ENCODE data around the gene HOXD13.

HOXD13 gene

DNA sequence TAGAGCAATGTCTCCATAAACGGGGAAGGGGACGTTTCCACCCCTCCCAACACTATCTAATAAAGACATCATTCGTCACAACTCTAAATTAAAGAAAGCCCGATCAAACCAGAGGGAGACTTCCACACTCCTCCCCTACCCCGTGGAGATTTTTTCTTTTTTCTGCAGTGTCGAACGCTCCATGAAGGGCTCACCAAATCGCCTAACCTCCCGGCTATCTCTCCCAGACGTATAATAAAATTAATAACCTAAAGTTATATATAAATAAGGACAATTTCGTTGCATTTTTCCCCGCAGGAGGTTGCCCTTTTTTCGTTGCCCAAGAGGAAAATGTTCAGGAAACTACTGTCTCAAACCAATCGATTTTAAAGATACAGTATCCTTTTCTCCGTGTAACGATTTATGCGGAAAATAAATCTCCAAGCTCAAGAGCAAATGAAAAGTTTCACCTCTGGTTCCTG is 11.1 kb upstream of the HOXD13 start:
- DNase-seq: no peak

DNA sequence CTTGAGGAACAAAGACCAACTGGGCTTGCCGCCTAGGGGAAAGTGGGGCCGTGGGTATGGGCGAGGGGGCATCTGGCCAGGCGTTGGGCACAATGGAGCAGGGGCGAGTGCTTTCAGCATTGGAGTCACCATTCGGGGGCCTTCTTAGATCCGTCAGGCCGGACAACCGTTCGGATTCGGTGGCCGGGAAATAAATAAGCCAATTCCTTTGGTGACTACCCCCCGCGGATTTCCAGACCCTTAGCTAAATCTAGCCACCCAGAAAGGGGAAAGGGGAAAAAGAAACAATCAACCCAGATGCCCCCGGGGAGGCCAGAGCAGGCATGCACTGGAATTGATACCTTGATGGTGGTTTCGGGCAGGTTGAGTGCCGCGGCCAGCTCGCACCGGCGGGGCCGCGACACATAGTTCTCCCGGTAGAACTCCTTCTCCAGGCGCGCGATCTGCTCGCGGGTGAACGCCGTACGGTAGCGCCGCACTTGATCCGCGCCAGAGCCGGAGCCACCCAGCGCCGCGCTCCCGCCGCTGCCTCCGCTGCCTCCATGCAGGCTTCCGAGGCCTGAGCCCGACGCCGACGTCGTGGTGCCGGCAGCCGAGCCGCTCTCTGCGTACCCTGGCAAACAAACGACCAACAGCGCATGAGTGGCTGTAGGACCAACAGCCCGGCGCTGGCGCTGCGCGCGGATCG is 10.5 kb upstream of the HOXD13 start:
- DNase-seq: no peak

DNA sequence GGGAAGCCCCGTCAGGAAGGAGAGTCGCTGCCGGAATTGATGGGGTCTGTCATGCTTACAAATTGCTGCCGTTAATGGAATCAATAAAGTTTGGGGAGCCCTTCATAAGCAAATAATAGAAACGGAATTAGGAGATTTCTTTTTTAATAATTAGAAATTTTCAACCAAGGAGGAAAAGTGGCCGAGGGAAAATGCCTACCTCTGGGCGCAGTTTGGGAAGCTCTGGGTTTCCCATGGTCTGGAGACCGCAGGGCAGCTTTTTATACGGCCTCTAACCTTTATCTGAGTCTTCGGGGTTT is 10.0 kb upstream of the HOXD13 start:
- no peak for DNase-seq

DNA sequence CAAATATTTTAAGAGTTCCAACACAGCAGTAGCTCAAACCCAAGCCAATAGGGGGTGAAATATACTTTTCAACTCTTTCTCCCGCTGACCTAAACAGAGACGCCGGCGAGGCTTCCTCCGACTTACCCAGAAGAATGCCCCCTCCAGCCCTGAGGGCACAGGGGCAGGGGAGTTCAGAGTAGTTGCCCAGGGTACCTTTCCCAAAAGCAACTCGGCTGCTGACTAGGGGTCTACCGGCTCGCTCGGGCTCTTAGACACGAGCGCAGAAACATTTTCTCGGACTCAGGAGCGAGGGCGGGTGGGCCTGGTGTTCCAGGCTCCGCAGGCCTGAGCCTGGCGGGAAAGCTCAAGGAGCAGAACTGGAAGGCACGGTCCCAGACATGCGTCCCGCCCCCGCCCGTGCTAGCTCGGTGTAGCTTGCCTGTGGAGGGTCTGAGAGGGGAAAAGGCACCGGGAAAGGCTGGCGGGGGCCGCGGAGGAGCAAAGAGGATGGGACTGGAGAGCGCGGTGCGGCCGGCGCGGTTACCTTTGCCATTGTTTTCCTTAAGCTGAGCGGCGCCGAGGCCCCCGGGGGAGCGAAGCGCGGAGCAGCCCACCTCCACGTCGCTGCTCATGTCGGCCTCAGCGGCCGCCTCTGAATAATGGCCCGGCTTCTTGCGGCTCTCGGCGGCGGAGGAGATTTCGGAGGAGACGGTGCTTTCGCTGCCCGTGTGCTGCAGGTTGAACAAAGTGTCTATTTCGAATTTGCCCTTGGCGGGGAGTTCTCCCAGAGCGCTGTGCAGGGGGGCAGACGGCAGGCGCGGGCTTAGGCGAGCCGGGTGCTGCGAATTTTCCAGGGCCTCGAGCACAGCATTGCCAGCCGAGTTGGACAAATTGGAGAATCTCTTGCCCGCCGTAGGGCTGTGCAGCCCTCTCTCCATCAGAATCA is 9.4 kb upstream of the HOXD13 start:
- no peak for DNase-seq

DNA sequence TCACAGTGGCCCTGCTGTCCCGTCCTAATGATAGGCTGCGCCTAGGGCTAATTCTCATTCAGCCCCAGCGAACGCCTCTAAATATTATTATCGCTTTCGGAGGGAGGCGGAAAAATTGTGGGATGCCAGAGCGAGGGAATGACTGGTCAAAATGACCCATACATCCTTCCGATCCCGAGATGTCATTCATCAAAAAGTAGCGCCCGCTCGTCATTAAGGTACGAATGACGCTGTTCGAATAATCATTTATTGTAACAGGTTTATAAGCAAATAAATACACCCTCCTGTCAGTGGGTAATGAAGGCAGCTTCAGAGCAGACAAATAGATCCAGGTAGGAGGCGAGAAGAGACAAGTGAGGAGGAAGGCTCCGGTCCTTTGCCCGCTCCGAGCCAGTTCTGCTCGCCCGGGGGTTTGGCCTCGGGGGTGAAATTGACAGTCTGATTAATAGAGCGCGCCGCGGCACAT is 8.7 kb upstream of the HOXD13 start, which contains the start of gene EVX2:
Gene EVX2, minus strand, starts transcription at position 167 of the 466 bp plus-strand sequence. CDS start 186 bp downstream, outside the sequence.
- DNase-seq: no peak

DNA sequence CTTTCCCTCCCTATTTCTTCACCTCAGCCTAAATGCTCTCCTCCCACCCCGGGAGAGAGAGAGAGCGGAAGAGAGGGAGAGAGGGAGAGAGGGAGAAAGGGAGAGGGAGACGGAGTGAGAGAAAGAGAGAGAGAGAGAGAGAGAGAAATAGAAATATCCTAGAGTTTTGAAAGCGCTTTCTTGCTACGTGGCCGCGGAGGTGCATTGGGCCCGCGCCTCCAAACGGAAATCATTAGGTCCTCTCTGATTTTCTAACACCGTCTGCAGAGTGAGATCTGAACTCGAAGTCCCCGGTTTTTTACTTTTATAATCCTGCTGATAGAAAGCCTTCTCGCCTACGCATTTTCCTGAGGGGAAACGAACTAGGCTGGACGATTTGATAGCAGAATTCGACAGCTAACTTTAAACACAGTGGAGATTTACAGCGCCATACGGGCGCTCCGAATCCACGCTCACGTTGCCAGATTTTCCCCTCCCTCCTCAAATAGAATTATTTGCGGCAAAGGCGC is 7.9 kb upstream of the HOXD13 start:
- DNase-seq: no peak

DNA sequence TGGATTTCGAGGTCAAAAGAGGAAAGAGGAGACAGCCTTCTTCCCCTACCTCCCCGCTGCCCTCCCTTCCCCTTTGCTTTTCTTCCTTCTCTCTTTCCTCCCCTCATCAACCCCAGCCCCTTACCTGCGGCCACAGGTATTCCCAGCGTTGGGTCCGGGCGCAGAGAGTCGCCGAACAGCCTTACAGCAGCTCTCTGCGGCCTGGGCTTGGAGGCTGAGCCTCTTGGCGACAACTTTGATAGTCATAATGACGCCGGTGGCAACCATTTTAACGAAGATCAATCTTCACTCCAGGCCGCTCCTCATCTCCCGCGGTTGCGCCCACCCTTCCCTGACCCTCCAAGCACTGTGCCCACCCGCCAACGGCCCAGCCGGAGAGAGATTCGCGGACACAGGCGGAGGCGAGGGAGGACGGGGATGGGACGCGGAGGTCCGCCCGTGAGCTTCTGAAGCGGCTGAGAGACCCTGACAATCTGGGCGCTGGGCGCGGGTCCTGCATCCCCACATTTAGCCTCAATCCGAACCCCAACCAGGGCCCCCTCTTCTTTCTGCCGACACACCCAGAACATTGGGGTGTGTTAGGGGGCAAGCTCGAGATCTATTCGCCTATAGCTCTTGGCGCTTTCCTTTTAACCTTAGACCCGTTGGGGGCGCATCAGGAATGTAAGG is 7.3 kb upstream of the HOXD13 start:
- DNase-seq: no peak

DNA sequence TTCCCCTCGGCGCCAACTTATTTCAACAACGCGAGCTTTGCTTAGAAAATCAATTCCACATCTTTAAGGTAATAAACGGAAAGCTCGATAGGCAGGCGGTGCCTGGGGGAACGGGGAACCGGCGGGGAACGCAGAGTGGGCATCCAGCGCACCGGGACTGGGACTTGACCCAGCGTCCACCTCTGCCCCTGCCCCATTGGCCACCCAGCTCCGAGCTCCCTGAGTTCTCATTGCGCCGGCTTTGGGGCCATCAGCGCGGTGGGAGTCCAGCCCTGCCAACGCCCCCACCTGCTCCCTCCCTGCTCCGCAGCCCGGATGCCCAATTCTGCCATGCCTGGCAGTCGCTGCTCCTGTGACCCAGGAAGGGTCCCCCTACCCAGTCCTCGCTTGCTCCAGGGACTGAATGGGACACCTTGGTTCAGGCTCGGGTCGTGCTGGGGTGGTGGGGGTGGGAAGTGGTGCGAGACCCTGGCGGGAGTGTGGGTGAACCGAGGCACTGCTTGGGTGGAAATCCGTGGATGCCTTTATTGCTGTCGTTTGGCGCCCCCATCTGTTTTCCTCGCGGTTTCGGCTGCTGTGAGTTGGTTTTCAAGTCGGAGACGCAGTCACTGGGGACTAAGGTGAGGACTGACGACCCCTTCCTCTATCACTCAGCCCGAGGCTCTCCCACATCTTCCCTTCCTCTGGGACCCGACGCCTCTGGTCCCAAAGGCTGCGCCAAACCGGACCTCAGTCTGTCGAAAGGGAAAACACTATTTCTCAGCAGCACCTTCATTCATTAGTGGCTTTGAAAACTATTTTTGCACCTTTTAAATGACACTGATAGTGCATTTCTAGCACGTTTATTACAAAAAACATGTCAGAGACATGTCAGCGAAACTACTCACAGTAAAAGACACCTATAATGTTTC is 6.4 kb upstream of the HOXD13 start:
- DNase-seq: peak; percentile 14 to 47

DNA sequence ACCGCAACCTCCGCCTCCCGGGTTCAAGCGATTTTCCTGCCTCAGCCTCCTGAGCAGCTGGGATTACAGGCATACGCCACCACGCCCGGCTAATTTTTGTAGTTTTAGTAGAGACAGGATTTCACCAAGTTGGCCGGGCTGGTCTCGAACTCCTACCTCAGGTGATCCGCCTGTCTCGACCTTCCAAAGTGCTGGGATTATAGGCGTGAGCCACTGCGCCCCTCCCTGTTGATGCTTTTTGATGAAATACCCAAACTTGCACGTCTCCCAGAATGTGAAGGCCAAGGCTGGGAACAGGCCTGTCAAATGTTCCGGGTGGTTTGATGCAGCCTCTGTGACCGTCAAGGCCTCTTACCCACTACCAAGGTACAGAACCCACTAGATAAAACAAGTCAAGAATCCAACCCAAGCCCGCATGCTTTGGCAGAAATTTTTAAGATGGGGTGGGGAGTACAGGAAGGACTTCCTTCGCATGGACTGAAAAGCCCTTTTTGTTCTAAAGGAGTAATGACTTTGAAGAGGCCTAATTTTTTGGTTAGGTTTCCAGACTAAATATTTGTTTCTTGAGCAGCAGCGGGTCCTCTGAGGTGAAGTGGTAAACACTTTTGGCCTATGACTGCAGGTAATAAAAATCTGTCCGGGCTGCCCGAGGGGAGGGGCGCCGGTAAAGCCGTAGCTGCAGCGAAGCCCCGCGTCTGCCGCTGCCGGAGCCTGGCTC is 5.0 kb upstream of the HOXD13 start:
- no peak for DNase-seq

DNA sequence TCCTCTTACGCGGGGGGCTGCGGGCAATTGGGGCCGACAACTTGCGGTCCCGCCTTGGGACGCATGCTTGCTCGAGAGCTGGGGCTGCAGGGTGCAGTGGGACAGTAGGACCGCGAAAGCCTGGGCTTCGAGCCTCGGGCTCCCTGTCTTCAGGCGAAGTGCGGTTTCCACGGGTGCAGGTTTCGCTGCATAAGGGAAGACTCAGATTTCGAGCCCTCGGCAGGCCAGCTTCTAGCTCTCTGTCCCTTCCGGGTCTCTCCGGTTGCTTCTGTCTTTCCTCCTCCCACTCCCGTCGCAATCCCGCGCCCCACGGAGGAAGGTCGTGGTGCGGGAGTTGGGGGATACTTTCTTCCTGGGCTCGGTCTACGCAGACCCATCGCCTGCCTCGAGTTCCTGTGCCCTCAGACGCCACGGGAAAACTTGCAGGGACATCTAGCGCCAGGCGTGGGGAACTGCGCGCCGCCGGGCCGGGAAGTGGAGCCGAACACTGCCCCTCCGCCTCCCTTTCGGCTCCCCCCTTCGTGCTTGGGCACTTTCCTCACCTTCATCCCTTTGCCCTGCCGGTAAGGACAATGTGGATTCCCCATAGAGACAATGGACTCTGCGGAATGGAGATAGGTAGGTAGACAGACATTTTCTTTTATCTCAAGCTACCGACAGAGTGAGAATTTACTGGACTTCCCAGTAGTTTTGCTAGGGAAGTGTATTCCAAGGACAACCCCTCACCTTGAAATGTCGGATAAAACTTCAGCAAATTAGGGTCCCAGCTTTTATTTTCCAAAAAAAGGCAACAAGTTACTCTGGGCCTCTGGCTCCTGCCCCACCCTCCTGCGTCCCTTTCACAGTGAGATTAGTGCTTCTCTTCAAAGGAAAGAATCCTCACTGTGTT is 4.2 kb upstream of the HOXD13 start:
- DNase-seq: peak; percentile 21 to 55

DNA sequence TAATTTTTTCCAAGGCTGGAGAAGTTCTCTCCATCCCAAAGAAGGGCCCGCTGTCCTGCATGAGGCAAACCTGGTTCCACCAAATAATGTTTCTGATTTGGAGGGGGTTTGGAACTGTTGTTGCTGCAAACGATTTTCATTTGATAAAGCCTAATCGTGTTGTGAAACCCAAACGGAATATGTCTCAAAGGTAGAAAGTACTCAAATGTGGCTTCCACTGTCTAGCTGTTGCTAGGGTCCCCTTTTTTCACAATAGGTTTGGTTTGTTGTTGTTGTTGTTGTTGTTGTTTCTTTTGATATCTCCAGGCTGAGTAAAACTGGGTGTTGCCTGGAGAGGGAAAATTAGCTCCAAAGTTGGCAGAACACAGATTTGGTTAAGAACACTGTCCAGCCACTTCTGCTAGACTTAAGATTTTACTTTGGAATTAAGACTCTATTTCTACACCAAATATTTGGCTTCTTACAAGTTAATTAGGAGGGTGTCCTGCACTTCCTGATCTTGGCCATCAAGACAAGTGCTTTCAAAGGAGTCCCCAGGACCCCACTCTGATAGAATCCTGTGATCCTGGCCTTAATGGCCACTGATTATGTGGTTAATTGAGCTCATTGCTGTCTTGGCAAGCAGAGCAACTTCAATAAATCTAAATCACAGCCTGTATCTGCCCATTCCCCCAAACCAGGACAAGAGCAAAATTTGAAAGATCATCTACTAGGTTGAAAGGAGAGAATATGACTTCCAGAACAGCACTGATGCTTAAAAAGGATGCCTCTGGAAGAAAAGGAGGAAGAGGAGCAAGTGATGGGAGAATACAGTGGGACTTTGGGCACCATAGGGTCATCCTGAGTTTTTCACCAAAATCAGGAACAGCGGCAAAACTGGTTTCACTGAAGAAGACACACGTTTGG is 3.3 kb upstream of the HOXD13 start:
- no peak for DNase-seq

DNA sequence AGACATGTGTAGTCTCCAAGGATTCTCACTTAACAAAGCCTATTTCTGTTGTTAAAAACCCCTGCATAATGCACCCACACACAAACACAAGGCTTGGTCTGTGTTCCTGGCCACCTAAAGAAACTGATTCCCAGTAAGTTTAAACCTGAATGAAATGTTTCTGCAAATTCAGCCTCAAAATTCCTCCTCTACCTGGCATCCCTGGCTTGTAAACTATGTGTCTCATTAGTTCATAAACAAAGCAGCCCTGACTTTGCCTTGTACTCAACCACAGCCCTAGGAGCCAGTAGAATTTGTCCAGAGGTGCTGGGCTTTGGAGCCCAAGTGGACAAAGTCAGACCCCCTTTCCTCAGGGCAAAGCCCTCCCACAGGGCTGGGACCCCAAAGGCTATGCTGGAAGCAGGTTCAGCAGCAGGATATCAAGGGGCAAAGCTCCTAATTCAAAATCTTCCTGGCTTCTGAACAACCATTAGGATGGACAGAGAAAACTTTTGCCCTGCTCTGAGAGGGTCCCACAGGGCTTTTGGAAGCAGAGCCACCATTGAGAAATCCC is 2.6 kb upstream of the HOXD13 start:
- no peak for DNase-seq

DNA sequence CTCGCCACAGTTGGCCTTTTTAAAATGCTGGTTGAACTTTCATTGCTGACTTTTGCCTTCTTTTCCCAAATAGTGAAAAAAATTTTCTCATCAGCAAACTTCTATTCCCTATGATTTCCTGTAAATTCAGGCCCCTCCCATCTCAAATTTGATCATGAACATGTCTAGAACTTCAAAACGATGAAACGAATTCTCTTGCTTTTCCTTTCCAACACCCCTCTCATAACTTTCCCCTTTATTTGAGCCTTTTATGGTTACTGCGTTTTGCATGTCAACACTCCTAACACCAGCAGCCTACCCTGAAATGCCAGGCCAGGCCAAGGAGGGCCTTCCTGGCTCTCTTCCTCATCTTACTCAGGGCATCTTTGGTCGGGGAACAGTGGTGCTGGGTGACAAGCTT is 1.7 kb upstream of the HOXD13 start:
- DNase-seq: no peak

DNA sequence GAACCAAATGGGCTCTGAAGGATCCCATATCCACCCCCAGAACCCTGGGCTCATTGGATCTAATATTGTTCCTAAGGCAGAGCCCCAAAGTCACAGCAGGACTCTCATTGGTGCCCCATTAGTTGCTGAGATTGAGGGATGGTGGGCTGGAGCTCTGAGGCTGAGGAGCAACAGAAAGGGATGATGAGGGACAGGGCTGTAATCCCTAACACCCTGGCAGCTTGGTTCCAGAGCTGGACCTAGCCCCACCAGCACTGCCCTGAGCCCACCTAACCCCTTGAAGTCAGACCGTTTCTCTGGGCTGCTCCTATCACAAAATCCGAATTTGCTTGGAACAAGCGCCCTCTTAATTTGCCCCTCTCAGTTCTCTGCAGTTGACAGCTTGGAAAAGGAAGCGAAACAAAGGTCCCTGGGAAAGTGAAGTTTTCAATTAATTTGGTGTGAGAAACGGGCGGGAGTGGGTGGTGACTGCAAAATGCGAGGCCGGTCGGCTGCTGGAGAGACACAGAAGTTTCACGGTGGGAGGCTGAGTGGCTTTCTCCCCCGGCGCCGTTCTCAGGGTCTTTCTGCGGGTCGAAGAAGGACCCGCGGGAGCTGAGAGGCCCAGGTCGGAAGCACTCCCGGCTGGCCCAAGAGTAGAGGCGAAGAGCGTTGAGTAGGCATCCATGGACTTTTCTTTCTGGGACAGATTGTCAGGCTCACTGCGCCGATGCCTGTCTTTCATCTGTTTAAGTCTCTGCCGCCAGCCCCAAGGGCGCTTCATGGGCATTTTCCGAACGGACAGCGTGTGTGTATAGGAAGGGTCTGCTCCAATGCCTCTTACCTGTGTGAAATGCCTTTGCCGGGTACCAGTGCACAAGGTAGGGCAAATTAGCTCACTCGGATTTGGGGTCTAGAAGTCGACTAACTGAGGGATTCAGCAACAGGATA is 927 bp upstream of the HOXD13 start:
- DNase-seq: no peak

DNA sequence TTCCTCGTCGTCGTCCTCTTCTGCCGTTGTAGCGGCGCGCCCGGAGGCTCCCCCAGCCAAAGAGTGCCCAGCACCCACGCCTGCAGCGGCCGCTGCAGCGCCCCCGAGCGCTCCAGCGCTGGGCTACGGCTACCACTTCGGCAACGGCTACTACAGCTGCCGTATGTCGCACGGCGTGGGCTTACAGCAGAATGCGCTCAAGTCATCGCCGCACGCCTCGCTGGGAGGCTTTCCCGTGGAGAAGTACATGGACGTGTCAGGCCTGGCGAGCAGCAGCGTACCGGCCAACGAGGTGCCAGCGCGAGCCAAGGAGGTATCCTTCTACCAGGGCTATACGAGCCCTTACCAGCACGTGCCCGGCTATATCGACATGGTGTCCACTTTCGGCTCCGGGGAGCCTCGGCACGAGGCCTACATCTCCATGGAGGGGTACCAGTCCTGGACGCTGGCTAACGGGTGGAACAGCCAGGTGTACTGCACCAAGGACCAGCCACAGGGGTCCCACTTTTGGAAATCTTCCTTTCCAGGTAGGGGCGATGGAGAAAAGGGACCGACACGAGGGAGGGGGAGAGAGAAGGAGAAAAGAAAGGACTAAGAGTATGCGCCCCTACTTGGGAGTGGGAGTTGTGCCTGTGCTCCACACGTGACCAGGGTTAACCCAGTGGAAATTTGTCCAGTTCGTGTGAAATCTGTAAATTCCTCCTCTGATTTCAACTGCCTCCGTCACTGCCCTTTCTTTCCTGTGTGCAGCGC is 800 bp downstream of the HOXD13 start:
- DNase-seq: no peak

DNA sequence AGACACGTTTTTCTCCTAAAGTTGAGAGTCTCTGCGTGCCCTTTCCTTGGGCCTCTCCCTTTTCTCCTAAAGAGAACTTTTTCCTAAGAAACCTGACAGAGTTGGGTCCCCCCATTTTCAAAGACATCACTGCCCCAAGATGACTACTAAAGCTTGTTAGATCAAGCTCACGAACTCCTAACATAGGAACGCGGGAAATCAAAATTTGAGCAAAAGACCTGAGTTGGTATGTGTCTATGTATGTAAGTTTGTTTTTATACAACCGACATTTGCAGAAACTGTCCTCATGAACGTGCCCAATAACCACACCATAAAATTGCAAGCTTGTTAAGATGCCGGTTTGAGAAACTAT is 1.4 kb downstream of the HOXD13 start:
- DNase-seq: no peak

DNA sequence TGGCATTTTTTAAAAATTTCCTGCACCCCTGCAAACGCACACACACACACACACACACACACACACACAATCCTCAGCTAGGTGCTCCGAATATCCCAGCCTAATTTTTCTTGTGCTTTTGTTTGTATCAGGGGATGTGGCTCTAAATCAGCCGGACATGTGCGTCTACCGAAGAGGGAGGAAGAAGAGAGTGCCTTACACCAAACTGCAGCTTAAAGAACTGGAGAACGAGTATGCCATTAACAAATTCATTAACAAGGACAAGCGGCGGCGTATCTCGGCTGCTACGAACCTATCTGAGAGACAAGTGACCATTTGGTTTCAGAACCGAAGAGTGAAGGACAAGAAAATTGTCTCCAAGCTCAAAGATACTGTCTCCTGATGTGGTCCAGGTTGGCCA is 1.8 kb downstream of the HOXD13 start:
- DNase-seq: no peak
